Bronchial epithelial cell (primary cell): Measurements from ENCODE around the gene SRD5A1. TPM values are rescaled to one million over a fixed set of nuclear protein-coding genes. Genes with fewer than 3 reads are reported as not detected.

Experiments used
- DNase-seq: peaks from one replicate; pipeline ENCODE4 v3.0.0-alpha.2; 2010; ENCODE audit warnings: low read depth
- FAIRE-seq: peaks from 2 replicates; lab custom pipeline; 2011; peaks lifted over from hg19 to GRCh38; lab: Jason Lieb, UNC
- H3K27me3 ChIP-seq: 2 replicates; pipeline ENCODE4 v1.5.1; 2011; ENCODE audit warnings: low read length; ENCODE audit not compliant: control insufficient read depth, insufficient read depth
- H3K36me3 ChIP-seq: 2 replicates; pipeline ENCODE4 v1.5.1; 2011; ENCODE audit warnings: low read length; ENCODE audit not compliant: control insufficient read depth, insufficient read depth
- H3K4me3 ChIP-seq: 2 replicates; pipeline ENCODE4 v1.5.1; 2011; ENCODE audit warnings: mild to moderate bottlenecking, low read depth, low read length, control low read depth
- total RNA-seq: library from RNA; depleted of rRNA; stranded (reverse); fragments of >200 nt; gene quantifications from 2 replicates; pipeline ENCODE4 v1.2.1, GENCODE V29; 2014
- TF ChIP-seq, protein P1 (sequence below): IDR thresholded peaks from 2 replicates; pipeline ENCODE4 v1.5.1; 2011; ENCODE audit warnings: mild to moderate bottlenecking, moderate library complexity, low read length, control low read depth, inconsistent platforms; ENCODE audit not compliant: insufficient read depth, severe bottlenecking

Gene SRD5A1
- total RNA-seq, 1 donor from 2014 or later, result 24.0 TPM

DNA sequence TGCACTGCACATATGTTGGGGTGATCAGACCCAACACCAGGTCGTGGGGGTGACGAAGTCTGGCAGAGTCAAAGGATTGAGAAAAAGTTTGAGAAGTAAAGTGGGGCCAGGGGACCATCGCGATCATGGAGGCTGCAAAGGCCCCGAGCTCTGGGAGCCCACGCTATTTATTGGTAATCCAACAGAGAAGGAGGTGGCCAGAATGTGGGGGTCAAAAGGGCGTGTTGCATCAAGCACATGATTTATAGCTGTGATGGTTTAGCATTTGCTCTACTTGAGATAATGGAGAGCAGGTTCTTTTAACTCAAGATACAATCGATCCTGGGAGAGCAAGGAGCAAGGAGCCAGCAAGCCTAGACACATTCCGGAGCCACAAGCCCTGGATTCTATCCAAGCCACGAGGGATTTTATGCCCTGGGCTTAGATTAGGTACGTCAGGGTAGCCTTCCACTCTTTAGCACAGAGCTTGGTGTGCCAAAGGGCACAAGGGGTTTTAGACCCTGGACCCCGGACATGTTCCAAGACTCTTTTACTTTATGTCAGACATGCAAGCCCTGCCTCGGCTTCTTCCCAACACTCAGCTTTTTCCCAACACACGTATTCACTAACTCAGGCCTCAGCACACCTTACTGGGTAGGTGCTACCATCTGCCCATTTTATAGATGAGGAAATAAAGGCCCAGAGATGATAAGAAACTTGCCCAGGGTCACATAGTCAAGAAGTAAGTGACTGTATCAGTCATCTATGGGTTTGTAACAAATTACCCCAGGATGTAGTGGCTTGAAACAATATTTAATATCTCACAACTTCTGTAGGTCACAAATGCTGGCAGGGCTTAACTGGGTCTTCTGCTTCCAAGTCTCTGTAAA lies 39.9 kb upstream of the SRD5A1 start:
- H3K36me3 ChIP-seq, result peaks cover 3% of the 10 kb centered on the region
- TF ChIP-seq, protein P1, sequence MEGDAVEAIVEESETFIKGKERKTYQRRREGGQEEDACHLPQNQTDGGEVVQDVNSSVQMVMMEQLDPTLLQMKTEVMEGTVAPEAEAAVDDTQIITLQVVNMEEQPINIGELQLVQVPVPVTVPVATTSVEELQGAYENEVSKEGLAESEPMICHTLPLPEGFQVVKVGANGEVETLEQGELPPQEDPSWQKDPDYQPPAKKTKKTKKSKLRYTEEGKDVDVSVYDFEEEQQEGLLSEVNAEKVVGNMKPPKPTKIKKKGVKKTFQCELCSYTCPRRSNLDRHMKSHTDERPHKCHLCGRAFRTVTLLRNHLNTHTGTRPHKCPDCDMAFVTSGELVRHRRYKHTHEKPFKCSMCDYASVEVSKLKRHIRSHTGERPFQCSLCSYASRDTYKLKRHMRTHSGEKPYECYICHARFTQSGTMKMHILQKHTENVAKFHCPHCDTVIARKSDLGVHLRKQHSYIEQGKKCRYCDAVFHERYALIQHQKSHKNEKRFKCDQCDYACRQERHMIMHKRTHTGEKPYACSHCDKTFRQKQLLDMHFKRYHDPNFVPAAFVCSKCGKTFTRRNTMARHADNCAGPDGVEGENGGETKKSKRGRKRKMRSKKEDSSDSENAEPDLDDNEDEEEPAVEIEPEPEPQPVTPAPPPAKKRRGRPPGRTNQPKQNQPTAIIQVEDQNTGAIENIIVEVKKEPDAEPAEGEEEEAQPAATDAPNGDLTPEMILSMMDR, result no peak
- no peaks in the 10 kb centered on the region for H3K27me3 ChIP-seq
- H3K4me3 ChIP-seq, result no peak overlapping the region
- DNase-seq, result no peak
- no peak for FAIRE-seq

DNA sequence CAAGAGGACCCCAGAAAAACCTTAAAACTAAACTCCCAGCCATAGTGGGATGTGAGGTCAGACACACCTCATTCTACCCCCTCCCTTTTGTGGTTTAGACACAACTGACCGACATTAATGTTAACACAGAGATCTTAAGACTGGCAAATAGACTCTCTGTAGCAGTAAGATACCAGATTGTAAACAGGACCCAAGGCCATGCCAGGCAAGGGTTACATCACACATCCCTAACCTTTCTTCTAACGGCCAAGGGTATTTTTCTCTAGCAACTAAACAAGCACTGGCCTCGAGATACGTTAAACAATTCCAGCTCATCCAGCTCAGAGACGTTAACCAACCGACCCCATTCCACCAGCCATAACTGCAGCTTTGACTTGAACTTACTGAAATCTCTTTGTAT lies 39.2 kb upstream of the SRD5A1 start:
- TF ChIP-seq, protein P1, result no peak
- no peaks in the 10 kb centered on the region for H3K27me3 ChIP-seq
- no peak for DNase-seq
- no peak overlapping the region for H3K4me3 ChIP-seq
- FAIRE-seq, result no peak
- H3K36me3 ChIP-seq, result peaks cover 3% of the 10 kb centered on the region

DNA sequence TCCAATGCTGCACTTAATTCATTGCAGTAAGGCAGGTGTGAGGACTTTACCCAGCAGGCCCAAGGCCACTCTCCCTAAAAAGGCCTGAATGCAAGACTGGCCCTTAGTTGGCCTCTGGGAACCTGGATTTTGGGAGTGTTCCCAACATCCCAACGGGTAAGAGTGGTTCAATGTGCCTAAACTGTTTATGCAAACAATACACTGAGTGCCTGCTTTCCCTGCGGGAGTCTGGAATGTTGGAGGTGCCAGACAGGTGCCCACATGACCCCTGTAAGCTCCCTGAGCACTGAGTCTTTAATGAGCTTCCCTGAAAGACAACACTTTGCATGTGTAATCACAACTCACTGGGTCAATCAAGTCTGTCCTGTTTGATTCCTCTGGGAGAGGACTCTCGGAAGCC lies 37.8 kb upstream of the SRD5A1 start:
- peaks cover 5% of the 10 kb centered on the region for H3K36me3 ChIP-seq
- DNase-seq (no peak), FAIRE-seq (no peak)
- H3K4me3 ChIP-seq, result no peak overlapping the region
- TF ChIP-seq, protein P1, result no peak
- H3K27me3 ChIP-seq, result no peaks in the 10 kb centered on the region

DNA sequence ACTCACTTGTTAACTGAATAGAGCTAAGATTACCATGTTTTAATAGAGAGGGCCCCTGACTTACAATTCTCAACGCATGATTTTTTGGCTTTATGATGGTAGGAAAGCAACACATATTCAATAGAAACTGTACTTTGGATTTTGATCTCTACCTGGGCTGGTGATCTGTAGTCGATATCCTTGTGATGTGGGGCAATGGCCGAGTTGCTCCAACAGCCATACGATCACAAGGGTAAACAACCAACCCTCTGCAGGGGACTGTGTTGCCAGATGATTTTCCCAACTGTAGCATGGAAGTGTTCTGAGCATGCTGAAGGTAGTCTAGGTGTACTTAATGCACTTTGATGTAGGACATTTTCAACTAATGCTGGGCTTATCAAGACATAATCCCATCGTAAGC lies 36.9 kb upstream of the SRD5A1 start:
- Histone ChIP-seq H3K36me3 (peaks cover 7% of the 10 kb centered on the region), H3K27me3 (no peaks in the 10 kb centered on the region), H3K4me3 (no peak overlapping the region)
- TF ChIP-seq, protein P1, result no peak
- DNase-seq (no peak), FAIRE-seq (no peak)

DNA sequence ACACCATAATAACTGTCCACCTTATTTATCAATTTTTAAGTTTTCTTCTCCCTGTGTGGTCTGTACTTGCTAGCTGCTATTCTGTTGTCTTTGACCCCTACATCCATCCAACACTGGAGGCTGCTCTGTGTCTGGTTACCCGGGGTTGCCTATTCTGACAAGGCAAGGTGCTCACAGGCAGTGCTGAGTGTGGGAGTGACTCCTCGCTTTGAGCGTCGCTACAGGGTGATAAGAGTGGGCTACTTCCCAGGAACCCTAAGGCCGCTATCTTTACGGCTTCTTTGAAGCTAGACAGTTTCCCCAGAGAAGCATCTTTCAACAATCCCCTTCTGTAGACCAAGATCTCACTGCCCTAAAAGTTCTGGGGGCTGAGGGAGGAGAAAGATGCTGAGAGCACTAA lies 35.7 kb upstream of the SRD5A1 start:
- no peak overlapping the region for H3K4me3 ChIP-seq
- TF ChIP-seq, protein P1, result no peak
- FAIRE-seq, result no peak
- H3K27me3 ChIP-seq, result no peaks in the 10 kb centered on the region
- no peak for DNase-seq
- H3K36me3 ChIP-seq, result peaks cover 11% of the 10 kb centered on the region

DNA sequence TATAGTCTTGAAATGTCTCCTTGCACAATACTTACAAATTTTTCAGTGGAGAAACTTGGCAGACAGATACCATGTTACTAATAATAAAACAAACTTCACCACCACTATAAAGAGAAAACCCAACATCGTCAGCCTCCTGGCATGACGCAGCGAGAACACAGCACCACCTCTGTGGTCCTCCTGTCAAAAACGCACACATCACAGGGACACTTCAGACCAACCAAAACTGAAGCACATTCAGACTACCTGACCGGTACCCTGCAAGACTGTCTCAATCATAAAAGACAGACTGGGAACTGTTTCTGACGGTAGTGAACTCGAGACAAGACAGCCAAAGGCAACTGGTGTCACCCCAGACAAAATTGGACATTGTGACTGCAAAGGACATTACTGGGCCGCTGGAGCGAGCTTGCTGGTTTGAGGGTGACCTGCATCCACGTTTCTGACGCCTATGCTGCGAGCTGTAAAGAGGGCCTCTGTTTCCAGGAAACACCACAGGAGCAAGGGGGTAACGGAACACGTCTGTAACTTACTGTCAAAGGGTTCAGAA lies 34.8 kb upstream of the SRD5A1 start:
- H3K4me3 ChIP-seq, result no peak overlapping the region
- DNase-seq (no peak), FAIRE-seq (no peak)
- H3K36me3 ChIP-seq, result peaks cover 11% of the 10 kb centered on the region
- no peaks in the 10 kb centered on the region for H3K27me3 ChIP-seq
- TF ChIP-seq, protein P1, result no peak
